Measurements from ENCODE around the gene OR6J1.

The OR6J1 gene

DNA sequence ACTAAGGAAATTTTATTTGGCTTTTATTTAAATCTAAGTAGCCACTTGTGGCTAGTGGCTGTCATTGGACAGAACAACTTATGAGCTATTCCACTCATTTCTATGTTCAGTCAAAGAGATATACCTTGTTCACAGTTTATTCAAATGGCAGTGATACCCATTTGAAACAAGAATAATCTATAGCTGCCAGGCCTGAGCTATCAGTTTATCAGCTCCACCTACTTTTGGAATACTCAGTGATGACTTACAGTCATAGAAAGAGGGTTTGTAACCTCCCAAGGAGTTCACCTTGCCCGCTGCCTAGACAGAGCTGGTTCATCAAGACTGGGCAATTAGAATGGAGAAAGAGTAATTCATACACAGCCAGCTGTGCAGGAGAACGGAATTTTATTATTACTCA is 50.6 kb downstream of the OR6J1 start:
- Histone ChIP-seq H3K4me3 (ENCODE audit: low read length in 2 of 2) (no peak overlapping the region), H2AFZ (ENCODE audit: low read length) (no peak overlapping the region), H3K9ac (ENCODE audit: low read depth, low read length, poor library complexity) (no peak overlapping the region), H2AK5ac (ENCODE audit: low read depth, low read length) (no peak overlapping the region), H2BK5ac (ENCODE audit: low read length) (no peak overlapping the region), H3K4me1 (ENCODE audit: control insufficient read depth in 2 of 2, insufficient read depth in 1 of 2, low read depth in 1 of 2, low read length in 2 of 2) (peaks cover 5 to 6% of the 10 kb centered on the region in 2 donors), H3K36me3 (replicated peaks in 1 of 2; ENCODE audit: control insufficient read depth in 2 of 2, insufficient read depth in 2 of 2, low read length in 2 of 2) (no peaks in the 10 kb centered on the region), H2BK120ac (ENCODE audit: low read depth, low read length) (no peak overlapping the region), H2BK15ac (ENCODE audit: low read length) (no peak overlapping the region), H3K4me2 (ENCODE audit: insufficient read depth, low read length, poor library complexity, severe bottlenecking) (no peak overlapping the region), H4K8ac (ENCODE audit: low read depth, low read length) (no peak overlapping the region), H3K14ac (ENCODE audit: low read length) (no peak overlapping the region), H2BK12ac (ENCODE audit: low read length) (no peak overlapping the region), H3K4ac (ENCODE audit: low read length) (no peak overlapping the region), H3K18ac (ENCODE audit: low read length) (no peak overlapping the region), H3K27ac (replicated peaks; ENCODE audit: low read length) (no peak overlapping the region), H3K27me3 (ENCODE audit: control insufficient read depth in 3 of 3, insufficient read depth in 3 of 3, low read depth in 1 of 3, low read length in 3 of 3) (peaks cover 0 to 49% (median 0%) of the 10 kb centered on the region in 3 experiments), H3K23ac (ENCODE audit: low read depth, low read length, poor library complexity) (no peak overlapping the region), H3K79me1 (ENCODE audit: low read depth, low read length) (peaks cover 3% of the 10 kb centered on the region), H3K9me3 (replicated peaks in 1 of 2; ENCODE audit: control insufficient read depth in 2 of 2, insufficient read depth in 1 of 2, low read depth in 1 of 2, low read length in 2 of 2) (no peaks in the 10 kb centered on the region), H4K91ac (ENCODE audit: low read depth, low read length, poor library complexity) (no peak overlapping the region)
- no peak for DNase-seq (ENCODE audit: low spot score)
- no CpG with 5 or more reads among the region's 2 CpGs for WGBS, 2 donors (ENCODE audit: extremely low coverage in 2 of 2, insufficient read length in 2 of 2, insufficient replicate concordance in 1 of 2)

DNA sequence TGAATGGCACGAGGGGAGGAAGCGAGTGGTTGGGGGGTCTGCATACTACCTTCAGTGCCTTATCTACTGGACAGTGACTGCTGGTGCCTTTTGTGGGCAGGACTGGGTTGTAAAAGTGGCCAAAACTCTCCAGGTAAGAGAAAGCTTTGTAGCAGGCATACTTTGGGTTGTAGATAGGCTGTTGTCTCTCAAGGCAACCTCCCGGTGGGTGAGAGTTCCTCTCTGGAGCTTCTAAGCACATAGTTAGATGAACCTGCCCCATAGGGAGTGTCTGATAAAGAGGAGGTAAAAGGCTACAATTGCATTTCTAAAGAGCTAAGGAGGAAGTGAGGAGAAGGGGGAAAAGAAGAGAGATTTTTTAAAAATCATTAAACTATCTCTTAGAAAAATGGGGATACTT is 51.0 kb downstream of the OR6J1 start:
- H3K4me3 ChIP-seq (ENCODE audit: low read length in 2 of 2), result peak overlapping the region in 1 of 2 donors; percentile 9
- no peak overlapping the region for H2BK5ac ChIP-seq (ENCODE audit: low read length)
- WGBS, 2 donors (ENCODE audit: extremely low coverage in 2 of 2, insufficient read length in 2 of 2, insufficient replicate concordance in 1 of 2), result no CpG with 5 or more reads among the region's 3 CpGs
- H3K4me1 ChIP-seq (ENCODE audit: control insufficient read depth in 2 of 2, insufficient read depth in 1 of 2, low read depth in 1 of 2, low read length in 2 of 2), result peaks cover 4 to 6% of the 10 kb centered on the region in 2 donors
- no peak overlapping the region for H3K18ac ChIP-seq (ENCODE audit: low read length)
- H2BK12ac ChIP-seq (ENCODE audit: low read length), result no peak overlapping the region
- no peaks in the 10 kb centered on the region for H3K9me3 ChIP-seq (replicated peaks in 1 of 2; ENCODE audit: control insufficient read depth in 2 of 2, insufficient read depth in 1 of 2, low read depth in 1 of 2, low read length in 2 of 2)
- no peak overlapping the region for H2AK5ac ChIP-seq (ENCODE audit: low read depth, low read length)
- H3K4me2 ChIP-seq (ENCODE audit: insufficient read depth, low read length, poor library complexity, severe bottlenecking), result no peak overlapping the region
- H2BK15ac ChIP-seq (ENCODE audit: low read length), result no peak overlapping the region
- H3K4ac ChIP-seq (ENCODE audit: low read length), result no peak overlapping the region
- DNase-seq (ENCODE audit: low spot score), result no peak
- no peak overlapping the region for H3K9ac ChIP-seq (ENCODE audit: low read depth, low read length, poor library complexity)
- H2AFZ ChIP-seq (ENCODE audit: low read length), result no peak overlapping the region
- no peak overlapping the region for H3K27ac ChIP-seq (replicated peaks; ENCODE audit: low read length)
- no peaks in the 10 kb centered on the region for H3K36me3 ChIP-seq (replicated peaks in 1 of 2; ENCODE audit: control insufficient read depth in 2 of 2, insufficient read depth in 2 of 2, low read length in 2 of 2)
- H4K91ac ChIP-seq (ENCODE audit: low read depth, low read length, poor library complexity), result no peak overlapping the region
- no peak overlapping the region for H2BK120ac ChIP-seq (ENCODE audit: low read depth, low read length)
- no peak overlapping the region for H3K14ac ChIP-seq (ENCODE audit: low read length)
- peaks cover 3% of the 10 kb centered on the region for H3K79me1 ChIP-seq (ENCODE audit: low read depth, low read length)
- H3K23ac ChIP-seq (ENCODE audit: low read depth, low read length, poor library complexity), result no peak overlapping the region
- no peak overlapping the region for H4K8ac ChIP-seq (ENCODE audit: low read depth, low read length)
- peaks cover 0 to 49% (median 0%) of the 10 kb centered on the region in 3 experiments for H3K27me3 ChIP-seq (ENCODE audit: control insufficient read depth in 3 of 3, insufficient read depth in 3 of 3, low read depth in 1 of 3, low read length in 3 of 3)

GRCh38 chr14:22589096-22589839 is 54.9 kb downstream of the OR6J1 start, which contains the start of gene DAD1:
Gene DAD1, minus strand, starts transcription at chr14:22589224. Its CDS starts 67 bp downstream, at chr14:22589157.
- no peak within 1 kb of the TSS for H2BK15ac ChIP-seq (ENCODE audit: low read length)
- H2AFZ ChIP-seq (ENCODE audit: low read length), result peak within 1 kb of the TSS; percentile 86
- peak; percentile 99 for DNase-seq (ENCODE audit: low spot score)
- peaks cover 0 to 19% (median 0%) of the 10 kb centered on the region in 3 experiments for H3K27me3 ChIP-seq (ENCODE audit: control insufficient read depth in 3 of 3, insufficient read depth in 3 of 3, low read depth in 1 of 3, low read length in 3 of 3)
- H4K8ac ChIP-seq (ENCODE audit: low read depth, low read length), result no peak within 1 kb of the TSS
- peaks cover 10% of the 10 kb centered on the region for H3K79me1 ChIP-seq (ENCODE audit: low read depth, low read length)
- peaks cover 0 to 28% of the 10 kb centered on the region in 2 donors for H3K36me3 ChIP-seq (replicated peaks in 1 of 2; ENCODE audit: control insufficient read depth in 2 of 2, insufficient read depth in 2 of 2, low read length in 2 of 2)
- H3K4me2 ChIP-seq (ENCODE audit: insufficient read depth, low read length, poor library complexity, severe bottlenecking), result peak within 1 kb of the TSS; percentile 87
- H3K23ac ChIP-seq (ENCODE audit: low read depth, low read length, poor library complexity), result no peak within 1 kb of the TSS
- H2BK5ac ChIP-seq (ENCODE audit: low read length), result no peak within 1 kb of the TSS
- H4K91ac ChIP-seq (ENCODE audit: low read depth, low read length, poor library complexity), result no peak within 1 kb of the TSS
- H3K4me1 ChIP-seq (ENCODE audit: control insufficient read depth in 2 of 2, insufficient read depth in 1 of 2, low read depth in 1 of 2, low read length in 2 of 2), result peaks cover 4% of the 10 kb centered on the region in 2 donors
- no peaks in the 10 kb centered on the region for H3K9me3 ChIP-seq (replicated peaks in 1 of 2; ENCODE audit: control insufficient read depth in 2 of 2, insufficient read depth in 1 of 2, low read depth in 1 of 2, low read length in 2 of 2)
- WGBS, 2 donors (ENCODE audit: extremely low coverage in 2 of 2, insufficient read length in 2 of 2, insufficient replicate concordance in 1 of 2), result no CpG with 5 or more reads among the region's 44 CpGs
- peak within 1 kb of the TSS; percentile 89 to 99 for H3K4me3 ChIP-seq (ENCODE audit: low read length in 2 of 2)
- H3K27ac ChIP-seq (replicated peaks; ENCODE audit: low read length), result peak within 1 kb of the TSS; percentile 78
- peak within 1 kb of the TSS; percentile 56 for H3K9ac ChIP-seq (ENCODE audit: low read depth, low read length, poor library complexity)
- H2AK5ac ChIP-seq (ENCODE audit: low read depth, low read length), result no peak within 1 kb of the TSS
- H2BK120ac ChIP-seq (ENCODE audit: low read depth, low read length), result peak within 1 kb of the TSS; percentile 47
- no peak within 1 kb of the TSS for H2BK12ac ChIP-seq (ENCODE audit: low read length)
- H3K4ac ChIP-seq (ENCODE audit: low read length), result no peak within 1 kb of the TSS
- peak within 1 kb of the TSS; percentile 33 for H3K18ac ChIP-seq (ENCODE audit: low read length)
- H3K14ac ChIP-seq (ENCODE audit: low read length), result no peak within 1 kb of the TSS

DNA sequence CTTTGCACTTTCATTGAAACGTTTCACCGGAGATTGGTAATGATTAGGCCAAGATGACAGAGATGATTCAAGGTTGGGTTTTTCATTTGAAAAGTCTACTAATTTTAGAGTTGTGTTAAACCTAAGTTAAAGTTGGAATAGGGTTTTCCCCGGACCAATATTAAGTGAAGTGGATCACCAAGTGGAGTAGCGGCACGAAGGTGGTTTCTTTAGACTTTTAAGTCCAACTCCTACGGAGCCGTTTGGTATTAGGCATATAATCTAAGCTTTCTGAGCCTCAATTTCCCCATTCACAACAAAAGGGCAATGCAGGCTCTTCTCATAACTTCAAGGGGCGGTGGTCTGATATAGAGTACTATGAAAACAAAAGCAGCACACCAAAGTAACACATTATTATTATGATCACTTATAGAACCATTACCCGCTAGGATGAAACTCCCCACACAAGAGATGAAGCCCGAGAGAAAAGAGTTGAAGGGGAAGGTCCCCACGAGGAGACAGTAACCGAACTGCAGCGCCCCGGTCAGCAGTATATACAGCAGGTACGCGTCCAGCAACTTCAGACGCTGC is 55.5 kb downstream of the OR6J1 start:
- Histone ChIP-seq H3K4me1 (ENCODE audit: control insufficient read depth in 2 of 2, insufficient read depth in 1 of 2, low read depth in 1 of 2, low read length in 2 of 2) (peaks cover 4% of the 10 kb centered on the region in 2 donors), H2BK120ac (ENCODE audit: low read depth, low read length) (no peak overlapping the region), H3K27me3 (ENCODE audit: control insufficient read depth in 3 of 3, insufficient read depth in 3 of 3, low read depth in 1 of 3, low read length in 3 of 3) (peaks cover 0 to 13% (median 0%) of the 10 kb centered on the region in 3 experiments), H3K27ac (replicated peaks; ENCODE audit: low read length) (peak overlapping the region; percentile 23), H2BK15ac (ENCODE audit: low read length) (no peak overlapping the region), H4K91ac (ENCODE audit: low read depth, low read length, poor library complexity) (no peak overlapping the region), H3K4ac (ENCODE audit: low read length) (no peak overlapping the region), H2BK5ac (ENCODE audit: low read length) (no peak overlapping the region), H3K14ac (ENCODE audit: low read length) (no peak overlapping the region), H3K9me3 (replicated peaks in 1 of 2; ENCODE audit: control insufficient read depth in 2 of 2, insufficient read depth in 1 of 2, low read depth in 1 of 2, low read length in 2 of 2) (no peaks in the 10 kb centered on the region), H3K4me2 (ENCODE audit: insufficient read depth, low read length, poor library complexity, severe bottlenecking) (peak overlapping the region; percentile 87), H3K36me3 (replicated peaks in 1 of 2; ENCODE audit: control insufficient read depth in 2 of 2, insufficient read depth in 2 of 2, low read length in 2 of 2) (peaks cover 2 to 35% of the 10 kb centered on the region in 2 donors), H2BK12ac (ENCODE audit: low read length) (no peak overlapping the region), H3K9ac (ENCODE audit: low read depth, low read length, poor library complexity) (peak overlapping the region; percentile 56), H3K79me1 (ENCODE audit: low read depth, low read length) (peaks cover 14% of the 10 kb centered on the region), H2AFZ (ENCODE audit: low read length) (peak overlapping the region; percentile 86), H2AK5ac (ENCODE audit: low read depth, low read length) (no peak overlapping the region), H4K8ac (ENCODE audit: low read depth, low read length) (no peak overlapping the region), H3K4me3 (ENCODE audit: low read length in 2 of 2) (peak overlapping the region; percentile 89 to 99), H3K23ac (ENCODE audit: low read depth, low read length, poor library complexity) (no peak overlapping the region), H3K18ac (ENCODE audit: low read length) (peak overlapping the region; percentile 33)
- WGBS, 2 donors (ENCODE audit: extremely low coverage in 2 of 2, insufficient read length in 2 of 2, insufficient replicate concordance in 1 of 2), result no CpG with 5 or more reads among the region's 17 CpGs
- DNase-seq (ENCODE audit: low spot score), result no peak
